ENCODE measurements around the gene ATG9B. TPM values are rescaled to one million over a fixed set of nuclear protein-coding genes. Genes with fewer than 3 reads are reported as not detected.
"Not testable (repeated sequence)": the region's sequence is repeated elsewhere in the genome, so short reads cannot be mapped to it uniquely, and the experiment has no call there.

The ATG9B gene
- polyA plus RNA-seq, 1 experiment = 0.06 TPM

DNA sequence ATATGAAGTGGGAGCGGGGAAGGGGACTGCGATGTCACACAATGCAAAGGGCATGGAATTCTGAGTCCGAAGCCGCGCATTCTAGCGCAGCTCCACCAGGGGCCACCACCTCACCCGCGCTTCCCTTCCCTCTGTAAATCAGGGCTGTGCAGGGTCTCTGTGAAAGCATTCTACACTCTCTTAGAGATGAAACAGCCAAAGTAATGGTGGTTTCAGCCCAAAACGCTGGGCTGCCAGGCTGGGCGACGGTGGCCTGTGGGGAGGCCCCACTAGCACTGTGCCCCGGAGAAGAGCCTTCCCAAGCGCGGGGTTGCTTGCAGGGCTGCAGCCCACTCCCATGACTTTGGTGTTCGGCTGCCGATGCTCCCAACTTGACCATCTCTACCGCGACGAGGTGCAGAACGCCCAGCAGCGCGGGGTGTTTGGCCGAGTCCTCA, 11.4 kb downstream of the ATG9B start:
- no peak overlapping the region for H3K4me3 ChIP-seq (ENCODE audit: low read depth, low read length)
- DNase-seq (ENCODE audit: low read depth, low spot score) = no peak
- peaks cover 15% of the 10 kb centered on the region for H3K27me3 ChIP-seq (ENCODE audit: control insufficient read depth, insufficient read depth, low read length)
- POLR2A ChIA-PET = interaction anchor here (0.9 kb wide), 1 partner anchor 34 kb away, joined by 3 read pairs; no protein-coding TSS in a partner anchor
- H3K9me3 ChIP-seq (ENCODE audit: control insufficient read depth, insufficient read depth, low read length) = peaks cover 9% of the 10 kb centered on the region; the same call in 1 of the 2 replicates
- TF ChIP-seq, protein P1, sequence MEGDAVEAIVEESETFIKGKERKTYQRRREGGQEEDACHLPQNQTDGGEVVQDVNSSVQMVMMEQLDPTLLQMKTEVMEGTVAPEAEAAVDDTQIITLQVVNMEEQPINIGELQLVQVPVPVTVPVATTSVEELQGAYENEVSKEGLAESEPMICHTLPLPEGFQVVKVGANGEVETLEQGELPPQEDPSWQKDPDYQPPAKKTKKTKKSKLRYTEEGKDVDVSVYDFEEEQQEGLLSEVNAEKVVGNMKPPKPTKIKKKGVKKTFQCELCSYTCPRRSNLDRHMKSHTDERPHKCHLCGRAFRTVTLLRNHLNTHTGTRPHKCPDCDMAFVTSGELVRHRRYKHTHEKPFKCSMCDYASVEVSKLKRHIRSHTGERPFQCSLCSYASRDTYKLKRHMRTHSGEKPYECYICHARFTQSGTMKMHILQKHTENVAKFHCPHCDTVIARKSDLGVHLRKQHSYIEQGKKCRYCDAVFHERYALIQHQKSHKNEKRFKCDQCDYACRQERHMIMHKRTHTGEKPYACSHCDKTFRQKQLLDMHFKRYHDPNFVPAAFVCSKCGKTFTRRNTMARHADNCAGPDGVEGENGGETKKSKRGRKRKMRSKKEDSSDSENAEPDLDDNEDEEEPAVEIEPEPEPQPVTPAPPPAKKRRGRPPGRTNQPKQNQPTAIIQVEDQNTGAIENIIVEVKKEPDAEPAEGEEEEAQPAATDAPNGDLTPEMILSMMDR (IDR thresholded peaks at IDR 0.05; ENCODE audit: low read depth, low read length) = peak; percentile 68
- H3K27ac ChIP-seq (ENCODE audit: low read depth, low read length) = no peak overlapping the region
- CTCF ChIA-PET = interaction anchor here (1.0 to 3.3 kb wide), 8 partner anchors 8 to 158 kb away, joined by 3 to 13 read pairs (median 4); no protein-coding TSS in a partner anchor

DNA sequence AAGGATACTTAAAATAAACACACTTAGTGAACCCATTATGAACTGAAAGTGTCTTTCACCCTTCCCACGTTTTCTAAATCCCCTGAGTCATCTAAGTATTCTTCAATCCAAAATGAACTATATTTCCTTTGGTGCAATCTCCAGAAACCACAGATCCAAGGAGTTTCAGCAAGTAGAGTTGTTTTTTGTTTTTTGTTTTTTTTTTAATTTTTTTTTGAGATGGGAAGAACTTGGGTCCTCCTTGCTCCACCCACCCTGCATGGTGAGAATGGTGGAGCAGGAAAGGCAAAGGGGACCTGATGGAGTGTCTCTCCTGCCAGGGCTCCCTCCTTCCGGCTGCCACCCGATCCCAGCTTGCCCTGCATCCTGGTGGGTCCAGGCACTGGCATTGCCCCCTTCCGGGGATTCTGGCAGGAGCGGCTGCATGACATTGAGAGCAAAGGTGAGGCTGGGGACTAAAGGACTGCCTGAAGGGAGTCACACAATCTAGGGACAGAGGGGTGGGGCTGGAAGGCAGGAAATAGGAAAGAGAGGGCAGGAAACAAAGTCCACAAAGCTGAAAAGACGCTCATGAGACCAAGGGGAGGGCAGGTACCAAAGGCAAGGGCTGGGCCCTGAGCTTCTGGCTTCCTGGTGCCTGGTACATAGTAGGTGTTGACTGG, 12.1 kb downstream of the ATG9B start:
- POLR2A ChIA-PET = no interaction called here
- no peak for DNase-seq (ENCODE audit: low read depth, low spot score)

DNA sequence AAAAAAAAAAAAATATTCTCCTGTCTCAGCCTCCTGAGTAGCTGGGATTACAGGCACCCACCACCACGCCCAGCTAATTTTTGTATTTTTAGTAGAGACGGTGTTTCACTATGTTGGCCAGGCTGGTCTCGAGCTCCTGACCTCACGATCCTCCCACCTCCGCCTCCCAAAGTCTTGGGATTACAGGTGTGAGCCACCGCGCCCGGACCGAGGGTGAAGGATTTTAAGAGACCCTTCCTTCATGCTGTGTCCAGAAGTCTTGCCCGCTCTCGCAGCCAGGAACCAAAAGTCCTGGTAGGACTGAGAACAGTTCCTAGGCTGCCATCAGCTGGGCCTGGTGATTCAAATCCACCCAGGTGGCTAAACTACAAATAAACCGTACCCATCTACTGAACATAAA, 12.7 kb downstream of the ATG9B start:
- H3K27ac ChIP-seq (ENCODE audit: low read depth, low read length); DNase-seq (ENCODE audit: low read depth, low spot score); H3K27me3 ChIP-seq (ENCODE audit: control insufficient read depth, insufficient read depth, low read length); H3K9me3 ChIP-seq (ENCODE audit: control insufficient read depth, insufficient read depth, low read length); H3K4me3 ChIP-seq (ENCODE audit: low read depth, low read length): not testable (repeated sequence)
- CTCF ChIA-PET = interaction anchor here (1.1 to 3.6 kb wide), 11 partner anchors 10 to 159 kb away, joined by 3 to 17 read pairs (median 5); no protein-coding TSS in a partner anchor
- POLR2A ChIA-PET = interaction anchor here (2.5 kb wide), 1 partner anchor 102 kb away, joined by 9 read pairs; no protein-coding TSS in a partner anchor

More for the DNA sequence above, 12.1 kb downstream of the ATG9B start:
- Histone ChIP-seq H3K27me3 (ENCODE audit: control insufficient read depth, insufficient read depth, low read length) (peaks cover 8% of the 10 kb centered on the region), H3K9me3 (ENCODE audit: control insufficient read depth, insufficient read depth, low read length) (peaks cover 9% of the 10 kb centered on the region; the same call in 1 of the 2 replicates), H3K27ac (ENCODE audit: low read depth, low read length) (no peak overlapping the region), H3K4me3 (ENCODE audit: low read depth, low read length) (no peak overlapping the region)
- CTCF ChIA-PET = interaction anchor here (0.7 to 3.3 kb wide), 12 partner anchors 9 to 158 kb away, joined by 3 to 13 read pairs (median 4); no protein-coding TSS in a partner anchor
- TF ChIP-seq, protein P1 (IDR thresholded peaks at IDR 0.05; ENCODE audit: low read depth, low read length) = no peak

DNA sequence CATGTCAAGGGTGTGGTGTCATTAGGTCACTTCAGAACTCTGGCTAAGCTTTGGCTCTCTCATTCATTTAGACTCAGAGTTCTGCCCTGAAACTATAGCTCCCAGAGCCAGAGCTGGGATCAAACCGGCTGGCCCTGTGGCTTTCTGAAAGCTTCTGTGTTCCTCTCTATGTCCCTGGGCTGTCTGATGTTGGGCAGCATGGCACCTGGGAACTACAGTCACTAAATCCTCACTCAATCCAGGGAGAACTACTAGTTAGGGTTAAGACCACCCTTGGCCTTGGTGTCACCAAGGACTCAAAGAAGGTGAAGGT, 13.2 kb downstream of the ATG9B start:
- Histone ChIP-seq H3K4me3 (ENCODE audit: low read depth, low read length) (peak overlapping the region; percentile 43), H3K27me3 (ENCODE audit: control insufficient read depth, insufficient read depth, low read length) (peaks cover 8% of the 10 kb centered on the region), H3K9me3 (ENCODE audit: control insufficient read depth, insufficient read depth, low read length) (peaks cover 9% of the 10 kb centered on the region; the same call in 1 of the 2 replicates), H3K27ac (ENCODE audit: low read depth, low read length) (no peak overlapping the region)
- no peak for DNase-seq (ENCODE audit: low read depth, low spot score)
- CTCF ChIA-PET = interaction anchor here (1.1 to 4.0 kb wide), 9 partner anchors 10 to 113 kb away, joined by 3 to 24 read pairs (median 9); no protein-coding TSS in a partner anchor
- POLR2A ChIA-PET = interaction anchor here (2.5 kb wide), 1 partner anchor 103 kb away, joined by 9 read pairs; no protein-coding TSS in a partner anchor
- TF ChIP-seq, protein P1 (IDR thresholded peaks at IDR 0.05; ENCODE audit: low read depth, low read length) = no peak

DNA sequence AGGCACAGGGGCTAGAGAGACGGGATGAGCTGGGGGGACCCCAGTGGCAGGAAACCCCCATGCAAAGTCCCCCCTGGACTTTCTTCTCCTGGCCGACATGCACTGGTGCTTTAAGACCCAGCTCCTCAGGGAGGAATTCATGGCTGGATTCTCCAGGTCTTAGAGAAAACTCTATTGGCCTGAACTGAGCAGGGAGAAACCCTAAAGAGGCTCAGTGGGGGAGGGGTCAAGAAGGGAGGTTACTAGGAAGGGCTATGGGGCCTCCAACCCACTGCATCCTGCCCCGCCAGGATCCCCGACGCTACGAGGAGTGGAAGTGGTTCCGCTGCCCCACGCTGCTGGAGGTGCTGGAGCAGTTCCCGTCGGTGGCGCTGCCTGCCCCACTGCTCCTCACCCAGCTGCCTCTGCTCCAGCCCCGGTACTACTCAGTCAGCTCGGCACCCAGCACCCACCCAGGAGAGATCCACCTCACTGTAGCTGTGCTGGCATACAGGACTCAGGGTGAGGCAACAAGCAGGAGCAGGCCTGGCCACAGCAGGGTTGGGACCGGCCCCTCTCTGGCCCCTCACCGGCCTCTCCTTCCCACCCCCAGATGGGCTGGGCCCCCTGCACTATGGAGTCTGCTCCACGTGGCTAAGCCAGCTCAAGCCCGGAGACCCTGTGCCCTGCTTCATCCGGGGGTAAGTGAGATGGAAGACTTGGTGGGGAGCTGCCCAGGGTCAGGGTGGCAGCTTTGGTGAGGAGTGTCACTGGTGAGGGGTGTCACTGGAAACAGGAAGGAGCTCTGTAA, 13.8 kb downstream of the ATG9B start:
- TF ChIP-seq, protein P1 (IDR thresholded peaks at IDR 0.05; ENCODE audit: low read depth, low read length) = no peak
- DNase-seq (ENCODE audit: low read depth, low spot score) = no peak
- CTCF ChIA-PET = interaction anchor here (0.7 to 4.0 kb wide), 10 partner anchors 8 to 112 kb away, joined by 3 to 24 read pairs (median 8); partner anchors contain the start of gene ABCB8
- no peak overlapping the region for H3K27ac ChIP-seq (ENCODE audit: low read depth, low read length)
- H3K9me3 ChIP-seq (ENCODE audit: control insufficient read depth, insufficient read depth, low read length) = peaks cover 9% of the 10 kb centered on the region; the same call in 1 of the 2 replicates
- POLR2A ChIA-PET = interaction anchor here (0.5 to 2.5 kb wide), 4 partner anchors 45 to 103 kb away, joined by 3 to 9 read pairs (median 3); no protein-coding TSS in a partner anchor
- peaks cover 8% of the 10 kb centered on the region for H3K27me3 ChIP-seq (ENCODE audit: control insufficient read depth, insufficient read depth, low read length)
- peak overlapping the region; percentile 43 for H3K4me3 ChIP-seq (ENCODE audit: low read depth, low read length)

Measured in AG04450 (cell line).